GM12891 (cell line): ENCODE measurements around the gene BDP1.
"Not testable (repeated sequence)": the region's sequence is repeated elsewhere in the genome, so short reads cannot be mapped to it uniquely, and the experiment has no call there.

Experiments
- DNase-seq: peaks from one replicate; pipeline ENCODE4 v3.0.0; 2011; ENCODE audit warnings: low spot score; ENCODE audit not compliant: insufficient read length
- FAIRE-seq: peaks from 2 replicates; lab custom pipeline; 2011; peaks lifted over from hg19 to GRCh38; lab: Jason Lieb, UNC
- PAX5 ChIP-seq: IDR thresholded peaks from 2 replicates; pipeline ENCODE4 v1.6.1; 2011; ENCODE audit warnings: low read length, moderate library complexity, mild to moderate bottlenecking; ENCODE audit not compliant: insufficient read depth, severe bottlenecking
- POLR2A ChIP-seq: IDR thresholded peaks from 2 replicates; pipeline ENCODE4 v1.6.1; 2011; ENCODE audit warnings: low read depth, low read length, control low read depth
- POLR2AphosphoS5 ChIP-seq: IDR thresholded peaks from 2 replicates; pipeline ENCODE4 v1.6.1; 2011; ENCODE audit warnings: low read depth, low read length, control low read depth
- POU2F2 ChIP-seq: IDR thresholded peaks from 2 replicates; pipeline ENCODE4 v1.6.1; 2011; ENCODE audit warnings: low read depth, mild to moderate bottlenecking, control low read depth, low read length, moderate library complexity
- SPI1 ChIP-seq: IDR thresholded peaks from 2 replicates; pipeline ENCODE4 v1.6.1; 2011; ENCODE audit warnings: low read depth, low read length, control low read depth
- TAF1 ChIP-seq: IDR thresholded peaks from 2 replicates; pipeline ENCODE4 v1.6.1; 2011; ENCODE audit warnings: low read depth, low read length, control low read depth

Gene BDP1

GRCh38 chr5:71481441-71481840, 26.0 kb downstream of the BDP1 start:
- TF ChIP-seq POLR2A (no peak), PAX5 (no peak), POLR2AphosphoS5 (no peak), TAF1 (no peak), POU2F2 (no peak), SPI1 (no peak)
- FAIRE-seq (no peak), DNase-seq (no peak)

GRCh38 chr5:71482132-71482531, 26.7 kb downstream of the BDP1 start:
- FAIRE-seq (peak; percentile 54), DNase-seq (no peak)
- TF ChIP-seq TAF1 (no peak), POLR2AphosphoS5 (no peak), POU2F2 (no peak), POLR2A (no peak), PAX5 (no peak), SPI1 (no peak)

DNA sequence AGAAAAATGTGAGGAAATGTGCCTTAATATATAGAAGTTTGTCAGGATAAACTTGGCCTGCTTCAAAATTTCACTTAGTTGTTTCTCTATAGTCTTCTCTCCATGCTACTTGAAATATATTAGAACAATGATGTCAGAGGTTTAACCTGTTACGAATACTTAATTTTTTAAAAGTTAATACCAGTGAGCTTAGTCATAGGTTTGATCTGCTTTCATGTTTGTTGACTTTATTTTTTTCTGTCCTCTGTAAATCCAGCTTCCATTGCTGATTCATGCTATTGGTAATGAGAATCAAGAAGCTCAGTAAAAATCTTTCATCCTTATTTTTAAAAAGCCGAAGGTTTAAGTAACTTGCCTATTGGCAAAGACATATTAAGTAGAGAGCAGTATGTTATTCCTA, 27.9 kb downstream of the BDP1 start:
- TF ChIP-seq SPI1 (no peak), PAX5 (no peak), POLR2AphosphoS5 (no peak), TAF1 (no peak), POLR2A (no peak), POU2F2 (no peak)
- FAIRE-seq, result no peak
- no peak for DNase-seq

DNA sequence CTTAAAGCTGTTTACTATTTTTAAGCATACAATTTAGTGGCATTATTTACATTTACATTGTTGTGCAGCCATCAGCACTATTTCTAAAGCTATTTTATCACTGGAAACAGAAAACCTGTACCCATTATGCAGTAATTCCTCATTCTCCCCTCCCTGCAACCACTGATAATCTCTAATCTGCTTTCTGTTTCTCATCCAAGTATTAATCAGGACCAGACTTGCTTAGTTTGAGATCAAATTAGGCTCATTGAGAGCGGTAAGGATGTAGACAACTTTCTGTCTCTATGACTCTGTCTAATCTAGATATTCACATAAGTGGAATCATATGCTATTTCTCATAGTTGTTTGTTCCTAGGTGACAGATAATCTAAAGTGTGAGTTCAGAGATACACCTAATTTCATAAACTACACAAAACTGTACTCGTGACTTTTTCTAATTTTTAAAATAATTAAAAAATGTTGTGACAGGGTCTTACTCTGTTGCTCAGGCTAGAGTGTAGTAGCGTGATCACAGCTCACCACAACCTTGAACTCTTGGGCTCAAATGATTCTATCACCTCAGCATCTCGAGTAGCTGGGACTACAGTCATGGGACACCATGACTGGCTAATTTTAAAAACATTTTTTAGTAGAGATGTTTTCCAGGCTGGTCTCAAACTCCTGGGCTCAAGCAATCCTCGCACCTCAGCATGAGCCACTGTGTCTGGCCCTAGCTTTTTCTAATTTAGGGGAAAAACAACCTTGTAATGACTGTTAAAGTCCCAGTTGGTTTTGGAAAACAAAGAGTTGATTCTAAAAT, 37.6 kb downstream of the BDP1 start:
- no peak for TF ChIP-seq POLR2A
- TF ChIP-seq TAF1, result no peak
- TF ChIP-seq POLR2AphosphoS5, result no peak
- no peak for TF ChIP-seq POU2F2
- no peak for TF ChIP-seq SPI1
- TF ChIP-seq PAX5, result no peak

GRCh38 chr5:71494202-71494601, 38.8 kb downstream of the BDP1 start:
- FAIRE-seq, DNase-seq: not testable (repeated sequence)

More for the DNA sequence above, 37.6 kb downstream of the BDP1 start:
- no peak for DNase-seq
- FAIRE-seq, result no peak

DNA sequence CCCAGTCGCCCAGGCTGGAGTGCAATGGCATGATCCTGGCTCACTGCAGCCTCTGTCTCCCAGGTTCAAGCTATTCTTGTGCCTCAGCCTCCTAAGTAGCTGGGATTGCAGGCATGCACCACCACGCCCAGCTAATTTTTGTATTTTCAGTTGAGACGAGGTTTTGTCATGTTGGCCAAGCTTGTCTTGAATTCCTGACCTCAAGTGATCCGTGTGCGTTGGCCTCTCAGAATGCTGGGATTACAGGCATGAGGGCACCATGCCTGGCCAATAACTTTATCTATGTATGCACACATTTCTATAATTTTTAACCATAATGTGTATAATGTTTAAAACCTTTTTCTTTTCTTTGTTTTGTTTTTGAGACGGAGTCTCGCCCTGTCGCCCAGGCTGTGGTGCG, 43.3 kb downstream of the BDP1 start:
- FAIRE-seq, DNase-seq: not testable (repeated sequence)

DNA sequence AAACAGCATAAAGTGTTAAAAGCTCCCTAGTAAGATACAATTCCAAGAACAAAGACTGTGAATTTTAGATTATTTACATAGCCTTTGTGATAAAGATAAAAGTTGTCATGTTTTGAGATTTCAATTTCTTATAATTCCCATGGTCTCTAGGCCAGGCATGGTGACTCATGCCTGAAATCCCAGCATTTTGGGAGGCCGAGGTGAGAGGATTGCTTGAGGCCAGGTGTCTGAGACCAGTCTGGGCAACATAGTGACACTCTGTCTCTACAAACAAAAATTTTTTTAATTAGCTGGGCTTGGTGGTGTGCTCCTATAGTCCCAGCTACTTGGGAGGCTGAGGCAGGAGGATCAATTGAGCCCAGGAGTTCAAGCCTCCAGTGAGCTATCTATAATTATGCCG, 48.1 kb downstream of the BDP1 start:
- no peak for DNase-seq
- FAIRE-seq, result no peak
- TF ChIP-seq POU2F2 (no peak), TAF1 (no peak), POLR2AphosphoS5 (no peak), POLR2A (no peak), SPI1 (no peak)

DNA sequence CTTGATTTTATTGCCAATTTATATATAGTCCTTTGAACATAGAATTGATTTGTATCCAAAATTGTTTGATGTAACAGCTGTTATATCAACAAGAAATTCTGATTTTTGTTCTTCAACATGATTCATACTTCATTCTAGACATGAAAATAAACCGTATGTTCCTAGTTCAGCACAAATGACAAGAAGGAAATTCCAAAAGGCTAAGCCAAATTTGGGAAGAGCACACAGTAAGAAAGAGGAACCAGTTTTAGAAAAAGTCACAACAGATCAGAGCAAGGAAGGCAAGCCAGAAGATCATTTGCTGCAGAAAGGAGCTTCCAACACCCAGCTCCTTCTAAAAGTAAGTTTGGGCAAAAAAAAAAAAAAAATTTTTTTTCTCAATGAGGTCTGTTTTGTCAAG, 66.7 kb downstream of the BDP1 start:
- TF ChIP-seq POLR2A, result no peak
- TF ChIP-seq TAF1, result no peak
- no peak for TF ChIP-seq PAX5
- no peak for TF ChIP-seq POU2F2
- TF ChIP-seq POLR2AphosphoS5, result no peak
- TF ChIP-seq SPI1, result no peak
- DNase-seq (no peak), FAIRE-seq (no peak)

- not testable (repeated sequence) for FAIRE-seq, DNase-seq
These were observed 70.2 kb downstream of the BDP1 start for GRCh38 chr5:71525611-71526010.

DNA sequence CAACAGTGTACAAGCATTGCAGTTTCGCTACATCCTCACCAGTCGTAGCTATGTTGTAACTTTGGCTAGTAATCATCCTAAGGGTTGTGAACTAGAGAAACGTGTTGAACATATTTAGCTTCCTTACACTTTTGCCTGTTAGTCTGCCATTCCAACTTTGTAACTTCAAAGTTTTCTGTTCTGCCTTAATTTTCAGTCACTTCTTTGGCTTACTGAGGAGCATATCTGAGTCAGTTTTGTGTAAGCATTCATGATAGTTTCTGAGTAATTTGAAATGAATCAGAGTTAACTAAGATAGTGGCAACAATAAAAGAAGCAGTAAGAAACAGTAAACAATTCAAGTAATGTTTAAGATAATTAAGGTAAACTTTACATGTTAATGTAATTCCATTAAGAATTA, 72.8 kb downstream of the BDP1 start:
- no peak for FAIRE-seq
- no peak for DNase-seq
- TF ChIP-seq PAX5 (no peak), SPI1 (no peak), POU2F2 (no peak), TAF1 (no peak), POLR2AphosphoS5 (no peak), POLR2A (no peak)

DNA sequence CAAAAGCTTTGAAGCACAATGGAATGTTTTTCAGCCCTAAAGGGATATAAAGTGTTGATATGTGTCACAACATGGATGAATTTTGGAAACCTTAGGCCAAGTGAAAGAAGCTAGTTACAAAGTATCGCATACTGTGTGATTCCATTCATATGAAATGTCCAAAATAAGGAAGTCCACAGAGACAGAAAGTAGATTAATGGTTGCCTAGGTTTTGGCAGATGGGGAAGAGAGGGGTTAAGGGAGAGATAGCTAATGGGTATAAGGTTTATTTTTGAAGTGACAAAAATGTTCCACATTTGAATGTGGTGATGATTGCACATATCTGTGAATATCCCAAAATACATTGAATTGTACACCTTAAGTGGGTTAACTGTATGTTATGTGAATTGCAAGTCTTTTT, 74.2 kb downstream of the BDP1 start:
- TF ChIP-seq PAX5 (no peak), SPI1 (0 out of 2 replicates have a peak, but pooled peaks have one; percentile 9), POU2F2 (no peak), POLR2A (no peak)
- DNase-seq, result no peak
- no peak for FAIRE-seq
